ENCODE measurements around the gene TENM3.

The TENM3 gene

DNA sequence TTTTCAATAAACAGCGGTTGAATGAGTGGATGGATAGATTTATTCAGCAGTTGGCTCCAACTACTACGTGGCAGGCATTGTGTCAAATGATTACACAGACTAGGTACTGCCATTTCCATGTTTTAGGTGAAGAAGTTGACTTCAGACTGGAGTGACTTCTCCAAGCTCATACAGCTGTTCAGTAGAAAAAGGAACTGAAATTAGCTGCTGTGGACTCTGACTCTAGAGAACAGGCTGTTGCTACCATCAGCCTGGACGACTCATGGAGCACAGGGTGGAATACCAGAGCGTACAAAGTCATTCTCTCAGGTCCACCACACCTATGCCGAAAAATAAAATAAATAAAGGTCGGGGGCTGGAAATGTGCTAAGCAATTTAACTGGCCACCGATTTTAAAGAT, 45.3 kb downstream of the TENM3 start:
- ChIA-PET POLR2A (ENCODE audit: low non-redundant PET) (no interaction called here), CTCF (no interaction called here)
- TF ChIP-seq, protein P1, sequence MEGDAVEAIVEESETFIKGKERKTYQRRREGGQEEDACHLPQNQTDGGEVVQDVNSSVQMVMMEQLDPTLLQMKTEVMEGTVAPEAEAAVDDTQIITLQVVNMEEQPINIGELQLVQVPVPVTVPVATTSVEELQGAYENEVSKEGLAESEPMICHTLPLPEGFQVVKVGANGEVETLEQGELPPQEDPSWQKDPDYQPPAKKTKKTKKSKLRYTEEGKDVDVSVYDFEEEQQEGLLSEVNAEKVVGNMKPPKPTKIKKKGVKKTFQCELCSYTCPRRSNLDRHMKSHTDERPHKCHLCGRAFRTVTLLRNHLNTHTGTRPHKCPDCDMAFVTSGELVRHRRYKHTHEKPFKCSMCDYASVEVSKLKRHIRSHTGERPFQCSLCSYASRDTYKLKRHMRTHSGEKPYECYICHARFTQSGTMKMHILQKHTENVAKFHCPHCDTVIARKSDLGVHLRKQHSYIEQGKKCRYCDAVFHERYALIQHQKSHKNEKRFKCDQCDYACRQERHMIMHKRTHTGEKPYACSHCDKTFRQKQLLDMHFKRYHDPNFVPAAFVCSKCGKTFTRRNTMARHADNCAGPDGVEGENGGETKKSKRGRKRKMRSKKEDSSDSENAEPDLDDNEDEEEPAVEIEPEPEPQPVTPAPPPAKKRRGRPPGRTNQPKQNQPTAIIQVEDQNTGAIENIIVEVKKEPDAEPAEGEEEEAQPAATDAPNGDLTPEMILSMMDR (conservative IDR thresholded peaks at IDR 0.05; ENCODE audit: low read depth) = no peak
- no peak overlapping the region for H3K27ac ChIP-seq
- no peak for DNase-seq (ENCODE audit: low spot score)

DNA sequence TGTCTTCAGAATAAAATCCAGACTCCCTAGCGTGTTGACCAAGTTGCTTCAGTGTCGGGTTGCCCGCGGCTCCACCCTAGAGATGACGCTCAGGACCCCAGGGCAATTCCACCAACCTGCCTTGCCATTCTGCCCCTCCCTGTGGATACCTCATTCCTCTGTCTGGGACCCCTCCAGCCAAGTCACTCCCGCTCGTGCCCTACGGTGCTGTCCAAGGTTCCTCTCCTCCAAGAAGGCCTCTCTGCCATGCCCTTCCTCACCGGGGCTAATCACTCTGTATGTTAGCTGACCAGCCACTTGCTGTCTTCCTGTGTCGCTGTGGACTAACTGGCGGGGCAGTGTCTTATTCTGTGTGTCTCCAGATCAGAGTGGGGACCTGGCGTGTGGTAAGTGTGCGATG, 46.6 kb downstream of the TENM3 start:
- ChIA-PET CTCF (no interaction called here), POLR2A (ENCODE audit: low non-redundant PET) (no interaction called here)
- TF ChIP-seq, protein P1 (conservative IDR thresholded peaks at IDR 0.05; ENCODE audit: low read depth) = no peak
- no peak overlapping the region for H3K27ac ChIP-seq
- DNase-seq (ENCODE audit: low spot score) = no peak

DNA sequence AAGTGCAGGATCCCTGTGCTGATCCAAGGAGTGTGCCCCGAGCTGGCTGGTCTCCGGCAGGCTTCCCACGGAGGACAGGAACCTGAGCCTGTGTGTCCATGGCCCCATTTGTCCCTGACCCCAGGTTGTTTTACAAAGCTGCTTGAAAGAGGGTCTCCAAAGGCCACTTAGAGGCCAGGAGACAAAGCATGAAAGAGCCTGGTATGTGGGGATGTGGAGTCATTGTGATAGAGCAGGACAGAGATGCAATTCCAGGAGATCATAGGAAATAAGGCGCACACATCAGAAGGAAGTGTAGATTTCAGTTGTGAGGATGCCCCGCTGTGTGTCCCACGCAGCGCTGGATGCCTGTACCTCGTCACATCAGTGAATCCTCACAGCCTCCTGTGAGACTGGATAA, 48.0 kb downstream of the TENM3 start:
- no peak for DNase-seq (ENCODE audit: low spot score)
- ChIA-PET POLR2A (ENCODE audit: low non-redundant PET) (no interaction called here), CTCF (interaction anchor here (0.6 kb wide), 1 partner anchor 123 kb away, joined by 3 read pairs; no protein-coding TSS in a partner anchor)
- TF ChIP-seq, protein P1 (conservative IDR thresholded peaks at IDR 0.05; ENCODE audit: low read depth) = no peak
- H3K27ac ChIP-seq = no peak overlapping the region

DNA sequence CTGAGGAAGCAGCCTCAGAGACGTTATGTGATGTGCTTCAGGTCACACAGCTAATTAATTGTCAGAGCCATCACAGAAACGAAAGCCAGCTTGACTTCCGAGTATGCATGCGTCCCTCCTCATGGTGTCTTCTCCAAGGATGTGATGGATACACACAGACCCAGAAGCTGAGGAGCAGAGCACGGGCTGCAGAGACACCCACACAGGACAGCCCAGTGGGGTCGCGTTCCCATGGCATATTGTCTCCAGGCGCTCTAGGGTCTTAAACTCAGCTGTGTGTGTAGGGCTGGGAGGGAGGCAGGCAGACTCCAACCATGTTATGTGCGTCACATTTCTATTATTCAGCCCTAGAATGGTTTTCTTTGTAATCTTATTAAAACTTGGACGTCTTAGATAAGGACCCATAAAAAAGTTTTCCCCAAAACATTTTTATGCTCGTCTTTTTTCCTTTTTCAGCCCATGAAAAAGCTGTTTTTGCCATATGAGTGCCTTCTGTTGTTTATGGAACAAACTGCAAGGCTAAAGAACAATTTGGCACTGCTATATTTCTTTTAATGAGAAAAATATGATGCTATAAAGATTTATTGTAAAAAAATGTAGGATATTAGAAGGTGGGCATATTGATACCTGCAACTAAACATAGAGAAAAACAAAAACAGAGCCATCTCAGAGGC, 48.5 kb downstream of the TENM3 start:
- no peak for DNase-seq (ENCODE audit: low spot score)
- TF ChIP-seq, protein P1 (conservative IDR thresholded peaks at IDR 0.05; ENCODE audit: low read depth) = no peak
- no peak overlapping the region for H3K27ac ChIP-seq
- ChIA-PET POLR2A (ENCODE audit: low non-redundant PET) (no interaction called here), CTCF (no interaction called here)

DNA sequence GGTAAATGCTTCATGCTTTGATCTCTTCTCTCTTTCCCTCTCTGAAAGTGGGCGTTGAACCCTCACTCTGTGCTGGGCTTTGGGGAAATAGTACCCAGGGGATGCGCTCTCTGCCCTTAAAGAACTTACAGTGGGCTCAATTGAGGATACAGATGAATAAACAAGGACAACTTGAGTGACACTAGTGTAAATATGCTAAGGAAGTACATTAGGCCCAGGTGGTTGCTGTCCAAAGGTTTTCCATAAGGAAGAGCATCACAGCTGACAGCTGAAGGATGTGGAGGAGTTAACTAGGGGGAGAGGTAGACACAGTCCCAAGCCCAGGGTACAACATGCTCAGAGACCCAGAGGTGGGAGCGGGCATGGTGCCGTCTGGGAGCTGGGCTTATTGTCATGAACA, 49.4 kb downstream of the TENM3 start:
- CTCF ChIA-PET = no interaction called here
- DNase-seq (ENCODE audit: low spot score) = no peak
- POLR2A ChIA-PET (ENCODE audit: low non-redundant PET) = no interaction called here
- TF ChIP-seq, protein P1 (conservative IDR thresholded peaks at IDR 0.05; ENCODE audit: low read depth) = no peak
- H3K27ac ChIP-seq = no peak overlapping the region

DNA sequence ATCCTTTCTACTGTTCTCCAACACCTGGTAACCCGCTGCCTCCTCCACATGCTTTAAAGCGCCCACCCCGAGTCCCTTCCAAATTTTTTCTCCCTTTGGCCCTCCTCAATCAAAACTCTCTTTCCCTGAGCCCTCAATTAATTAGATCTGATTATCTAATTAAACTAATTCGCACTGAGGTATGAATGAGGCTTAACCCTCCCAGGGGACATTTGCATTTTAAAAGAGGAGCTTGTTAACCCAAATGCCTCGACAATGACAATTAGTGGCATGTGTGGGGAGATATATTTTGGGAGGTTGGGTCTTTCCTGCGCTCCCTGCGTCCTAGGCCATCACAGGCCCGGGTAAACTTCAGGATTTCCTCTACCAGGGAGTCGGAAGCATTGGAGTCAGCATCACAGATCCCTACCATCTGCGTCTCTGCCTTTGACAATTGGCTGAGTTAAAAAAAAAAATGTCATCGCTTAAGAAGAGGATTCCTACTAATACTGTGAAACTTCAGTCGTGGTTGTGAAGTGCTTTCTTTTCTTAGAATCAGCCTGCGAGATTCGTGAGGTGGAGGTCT, 50.6 kb downstream of the TENM3 start:
- ChIA-PET POLR2A (ENCODE audit: low non-redundant PET) (no interaction called here), CTCF (no interaction called here)
- TF ChIP-seq, protein P1 (conservative IDR thresholded peaks at IDR 0.05; ENCODE audit: low read depth) = no peak
- DNase-seq (ENCODE audit: low spot score) = no peak
- H3K27ac ChIP-seq = no peak overlapping the region

Data from RWPE1 (cell line).